GM21447 (cell line): ENCODE results near the gene ANKRD44.

ENCODE experiments used
- ATAC-seq: cut with Tn5 transposase; IDR thresholded peaks from one replicate; pipeline ENCODE4 v1.9.1; 2021; ENCODE audit not compliant: unreplicated experiment

The ANKRD44 gene

GRCh38 chr2:197124639-197125390 lies 185.8 kb downstream of the ANKRD44 start:
- ATAC-seq = no peak

GRCh38 chr2:197122821-197123220 lies 187.8 kb downstream of the ANKRD44 start:
- ATAC-seq = no peak

GRCh38 chr2:197121756-197122385 lies 188.7 kb downstream of the ANKRD44 start:
- ATAC-seq = no peak

- no peak for ATAC-seq
Measured at GRCh38 chr2:197121255-197121654, 189.3 kb downstream of the ANKRD44 start.

GRCh38 chr2:197116306-197116879 lies 194.2 kb downstream of the ANKRD44 start:
- ATAC-seq = no peak

- no peak for ATAC-seq
Measured at GRCh38 chr2:197115325-197115724, 195.3 kb downstream of the ANKRD44 start.

GRCh38 chr2:197113275-197113711 lies 197.3 kb downstream of the ANKRD44 start:
- ATAC-seq = peak; percentile 63

- no peak for ATAC-seq
Measured at GRCh38 chr2:197109326-197109725, 201.3 kb downstream of the ANKRD44 start.

- no peak for ATAC-seq
Measured at GRCh38 chr2:197108758-197109157, 201.8 kb downstream of the ANKRD44 start.

GRCh38 chr2:197107291-197108269 lies 203.0 kb downstream of the ANKRD44 start:
- no peak for ATAC-seq

- ATAC-seq = no peak
Measured at GRCh38 chr2:197103363-197103762, 207.2 kb downstream of the ANKRD44 start.

GRCh38 chr2:197102231-197102630 lies 208.3 kb downstream of the ANKRD44 start:
- ATAC-seq = no peak

GRCh38 chr2:197101519-197101918 lies 209.1 kb downstream of the ANKRD44 start:
- ATAC-seq = no peak

GRCh38 chr2:197097578-197098366 lies 212.8 kb downstream of the ANKRD44 start:
- ATAC-seq = no peak

GRCh38 chr2:197096649-197097048 lies 213.9 kb downstream of the ANKRD44 start:
- no peak for ATAC-seq

GRCh38 chr2:197092431-197092830 lies 218.1 kb downstream of the ANKRD44 start:
- no peak for ATAC-seq

- ATAC-seq = no peak
Measured at GRCh38 chr2:197090742-197091367, 219.7 kb downstream of the ANKRD44 start.

- no peak for ATAC-seq
Measured at GRCh38 chr2:197089655-197090054, 220.9 kb downstream of the ANKRD44 start.

- no peak for ATAC-seq
Measured at GRCh38 chr2:197088694-197089093, 221.9 kb downstream of the ANKRD44 start.

GRCh38 chr2:197086500-197086899 lies 224.1 kb downstream of the ANKRD44 start:
- peak; percentile 75 for ATAC-seq
